GM18951 (cell line): Measurements from ENCODE around the gene OR2G6.
"Not testable (repeated sequence)": the region's sequence is repeated elsewhere in the genome, so short reads cannot be mapped to it uniquely, and the experiment has no call there.

ENCODE experiments used
- POLR2A ChIP-seq: IDR thresholded peaks from 4 replicates; pipeline ENCODE4 v1.6.1; 2011; ENCODE audit warnings: mild to moderate bottlenecking; ENCODE audit not compliant: insufficient read length, insufficient read depth; ENCODE audit errors: extremely low read depth
- in situ Hi-C: fragments of 300-500 bp; cut with MboI; formaldehyde crosslinking; loops from one replicate; pipeline ENCODE4 v1.12.0; 2022; ENCODE audit warnings: low sequenced_read_pairs, mixed read lengths, inconsistent platforms; ENCODE audit not compliant: unreplicated experiment

OR2G6 gene

DNA sequence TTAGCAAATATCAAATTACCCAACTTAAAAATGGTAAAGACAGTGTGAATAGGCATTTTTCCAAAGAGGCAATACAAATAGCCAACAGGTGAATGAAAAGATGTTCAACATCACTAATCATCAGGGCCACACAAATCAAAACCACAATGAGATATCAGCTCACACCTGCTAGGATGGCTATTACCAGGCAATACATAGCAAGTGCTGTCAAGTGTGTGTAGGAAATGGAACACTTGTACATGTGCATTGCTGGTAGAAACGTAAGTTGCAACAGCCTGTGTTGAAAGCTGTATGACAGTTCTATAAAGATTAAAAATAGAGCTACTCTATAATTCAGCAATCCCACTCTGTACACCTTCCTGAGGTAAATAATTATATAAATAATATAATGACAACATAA, 64.2 kb downstream of the OR2G6 start:
- in situ Hi-C loops: not testable (repeated sequence)

DNA sequence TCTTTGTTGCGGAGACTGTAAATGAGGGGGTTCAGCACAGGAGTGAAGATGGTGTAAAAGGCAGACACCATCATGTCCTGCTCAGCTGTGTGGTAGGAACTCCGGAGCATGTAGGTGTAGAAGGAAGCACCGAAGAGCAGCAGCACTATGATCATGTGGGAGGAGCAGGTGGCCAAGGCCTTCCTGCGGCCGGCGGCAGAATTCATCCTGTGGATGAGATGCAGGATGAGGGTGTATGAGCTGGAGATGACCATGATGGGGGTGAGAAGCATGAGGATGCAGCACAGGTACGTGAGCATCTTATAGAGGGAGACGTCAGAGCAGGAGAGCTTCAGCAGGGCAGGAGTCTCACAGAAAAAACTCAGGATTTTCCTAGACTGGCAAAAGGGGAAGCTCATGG, 66.0 kb downstream of the OR2G6 start:
- in situ Hi-C loops: not testable (repeated sequence)

DNA sequence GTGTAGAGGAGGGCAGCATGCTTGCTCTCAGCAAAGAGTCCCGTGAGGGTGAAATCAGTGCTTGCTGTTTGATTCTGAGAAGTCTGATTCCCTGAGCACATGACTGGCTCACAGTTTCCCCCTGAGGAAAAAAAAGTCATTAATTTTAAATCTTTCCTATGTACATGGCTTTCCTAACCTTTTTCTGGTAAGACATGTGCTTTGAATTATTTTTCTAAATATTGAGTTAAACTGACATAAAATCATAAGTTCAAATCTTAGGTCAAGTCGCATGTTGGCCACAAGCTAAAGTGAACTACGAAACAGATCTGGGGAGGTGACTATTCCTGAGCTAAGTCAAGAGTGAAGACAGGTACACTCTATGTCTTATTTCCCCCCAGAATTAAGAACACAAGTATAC, 66.8 kb downstream of the OR2G6 start, which contains the start of gene OR2T34:
OR2T34 (minus strand) TSS at position 101 of the 400 bp plus-strand sequence; CDS start at position 101, 0 bp downstream.
- in situ Hi-C loops: not testable (repeated sequence)

DNA sequence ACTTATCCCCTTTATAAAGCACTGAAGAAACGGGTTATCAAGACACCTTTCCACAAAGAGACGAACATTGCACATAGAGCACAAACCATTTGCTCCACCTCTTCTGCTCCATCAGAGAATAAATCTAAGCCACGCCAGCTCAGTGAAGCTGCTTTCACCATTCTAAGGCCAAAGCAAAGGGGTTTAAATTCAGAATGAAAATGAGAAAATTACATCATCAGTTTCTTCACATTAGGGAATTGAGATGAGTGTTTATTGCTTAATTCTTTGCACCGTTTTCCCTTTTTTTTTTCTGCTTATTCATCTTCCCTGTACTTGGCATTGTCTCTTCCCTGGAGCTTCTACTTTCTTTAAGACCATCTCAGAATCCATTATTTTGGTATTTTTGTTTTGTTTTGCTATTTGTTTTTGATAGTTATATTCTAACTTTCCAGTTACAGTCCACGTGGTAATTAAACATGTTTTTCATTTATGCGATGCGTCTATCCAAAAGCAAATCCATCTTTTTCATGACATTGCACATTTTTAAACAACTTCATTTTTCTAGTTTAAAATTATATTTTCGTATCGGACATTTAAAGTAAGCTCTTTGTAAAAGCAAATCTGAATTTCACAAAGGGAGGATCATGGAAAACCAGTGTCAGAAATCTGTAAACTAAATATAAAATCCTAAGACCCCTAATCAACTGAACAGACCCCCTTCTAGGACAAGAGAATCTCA, 68.5 kb downstream of the OR2G6 start:
- TF ChIP-seq POLR2A: no peak
- in situ Hi-C loops: no loop called here
